ENCODE data around the gene NLRC5.

Gene NLRC5

DNA sequence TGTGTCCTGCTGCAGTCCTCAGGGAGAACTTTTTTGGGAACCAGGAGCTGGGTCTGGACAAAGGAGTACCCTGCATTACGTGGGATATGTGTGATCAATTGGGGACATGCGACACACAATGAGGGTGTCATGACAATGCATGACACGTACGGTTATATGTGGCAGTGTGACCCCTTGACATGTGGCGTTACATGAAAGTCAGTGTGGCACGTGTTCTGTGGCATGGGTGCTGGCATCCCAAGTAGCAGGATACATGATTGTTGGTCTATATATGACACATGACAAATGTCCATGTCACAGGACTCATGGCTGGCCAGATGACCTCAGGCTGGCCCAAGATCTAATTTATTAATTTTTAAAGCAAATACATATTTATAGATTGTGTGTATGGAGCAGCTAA is 93.3 kb downstream of the NLRC5 start:
- no peak overlapping the region for H3K27ac ChIP-seq (ENCODE audit: low read length)
- TF ChIP-seq EZH2 (IDR thresholded peaks at IDR 0.05; ENCODE audit: borderline replicate concordance, low read depth, low read length, severe bottlenecking) = no peak
- no peak for TF ChIP-seq CTCF (IDR thresholded peaks at IDR 0.05; ENCODE audit: borderline replicate concordance, extremely low read depth, low read length, poor library complexity, severe bottlenecking)

GRCh38 chr16:57083485-57084126 is 94.2 kb downstream of the NLRC5 start:
- no peak for DNase-seq
- no peak overlapping the region for H3K9ac ChIP-seq (ENCODE audit: low read depth, low read length)
- no peak overlapping the region for H3K4me2 ChIP-seq (ENCODE audit: insufficient read depth, low read length)

More for the DNA sequence above, 93.3 kb downstream of the NLRC5 start:
- H3K79me2 ChIP-seq (ENCODE audit: insufficient read depth, low read length) = no peaks in the 10 kb centered on the region
- H3K4me3 ChIP-seq (ENCODE audit: low read depth in 1 of 2, low read length in 2 of 2) = no peak overlapping the region
- no peak overlapping the region for H3K4me2 ChIP-seq (ENCODE audit: insufficient read depth, low read length)
- no peak overlapping the region for H3K9ac ChIP-seq (ENCODE audit: low read depth, low read length)
- no peaks in the 10 kb centered on the region for H4K20me1 ChIP-seq (ENCODE audit: insufficient read depth, low read length)
- H3K27me3 ChIP-seq (ENCODE audit: insufficient read depth, low read length, poor library complexity) = no peaks in the 10 kb centered on the region
- H2AFZ ChIP-seq (ENCODE audit: low read depth, low read length) = no peak overlapping the region
- DNase-seq (no peak), ATAC-seq (ENCODE audit: insufficient read depth, low read depth) (no peak)
- H3K4me1 ChIP-seq (ENCODE audit: insufficient read depth, low read length) = peaks cover 10% of the 10 kb centered on the region
- H3K9me3 ChIP-seq (ENCODE audit: insufficient read depth, low read length, severe bottlenecking) = no peaks in the 10 kb centered on the region
- H3K36me3 ChIP-seq (ENCODE audit: insufficient read depth, low read length) = no peaks in the 10 kb centered on the region

DNA sequence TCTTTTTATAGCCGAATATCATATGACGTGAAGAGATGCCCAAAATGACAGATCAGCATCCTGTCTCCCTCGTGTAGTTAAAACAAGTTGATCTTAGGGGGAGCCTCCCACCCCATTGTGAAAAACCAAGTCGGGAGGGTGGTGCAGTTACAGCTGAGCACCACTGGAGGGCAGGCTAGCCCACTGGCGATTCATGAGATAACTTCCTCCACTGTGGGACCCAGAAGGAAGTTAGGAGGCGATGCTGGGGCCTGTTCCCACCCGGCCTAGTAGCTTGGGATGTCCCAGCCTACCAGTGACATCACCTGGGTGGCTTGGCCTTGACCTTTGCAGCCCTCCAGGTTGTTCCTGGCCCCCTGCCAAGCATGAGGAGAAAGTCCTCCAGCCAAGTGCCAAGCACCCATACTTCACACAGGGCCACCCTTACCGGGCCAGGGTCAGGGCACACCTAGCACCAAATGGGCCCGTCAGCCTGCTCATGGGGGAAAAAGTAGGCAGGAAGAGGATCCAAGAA is 95.0 kb downstream of the NLRC5 start:
- TF ChIP-seq EZH2 (IDR thresholded peaks at IDR 0.05; ENCODE audit: borderline replicate concordance, low read depth, low read length, severe bottlenecking) (no peak), CTCF (IDR thresholded peaks at IDR 0.05; ENCODE audit: borderline replicate concordance, extremely low read depth, low read length, poor library complexity, severe bottlenecking) (peak; percentile 100)
- H3K9me3 ChIP-seq (ENCODE audit: insufficient read depth, low read length, severe bottlenecking) = no peaks in the 10 kb centered on the region
- H3K27ac ChIP-seq (ENCODE audit: low read length) = no peak overlapping the region
- H3K4me2 ChIP-seq (ENCODE audit: insufficient read depth, low read length) = 0 out of 2 replicates have a peak overlapping the region, but pooled peaks have one; percentile 14
- ATAC-seq (ENCODE audit: insufficient read depth, low read depth) (peak; percentile 86), DNase-seq (peak; percentile 78)
- H3K27me3 ChIP-seq (ENCODE audit: insufficient read depth, low read length, poor library complexity) = peaks cover 3% of the 10 kb centered on the region
- no peak overlapping the region for H3K9ac ChIP-seq (ENCODE audit: low read depth, low read length)
- H3K36me3 ChIP-seq (ENCODE audit: insufficient read depth, low read length) = no peaks in the 10 kb centered on the region
- no peaks in the 10 kb centered on the region for H4K20me1 ChIP-seq (ENCODE audit: insufficient read depth, low read length)
- H3K79me2 ChIP-seq (ENCODE audit: insufficient read depth, low read length) = no peaks in the 10 kb centered on the region
- H3K4me3 ChIP-seq (ENCODE audit: low read depth in 1 of 2, low read length in 2 of 2) = no peak overlapping the region
- H3K4me1 ChIP-seq (ENCODE audit: insufficient read depth, low read length) = peaks cover 10% of the 10 kb centered on the region
- peak overlapping the region; percentile 61 for H2AFZ ChIP-seq (ENCODE audit: low read depth, low read length)

More at GRCh38 chr16:57083485-57084126, 94.2 kb downstream of the NLRC5 start:
- Histone ChIP-seq H3K4me3 (ENCODE audit: low read depth in 1 of 2, low read length in 2 of 2) (no peak overlapping the region), H3K79me2 (ENCODE audit: insufficient read depth, low read length) (no peaks in the 10 kb centered on the region), H3K9me3 (ENCODE audit: insufficient read depth, low read length, severe bottlenecking) (no peaks in the 10 kb centered on the region), H4K20me1 (ENCODE audit: insufficient read depth, low read length) (no peaks in the 10 kb centered on the region), H3K4me1 (ENCODE audit: insufficient read depth, low read length) (peaks cover 10% of the 10 kb centered on the region), H3K36me3 (ENCODE audit: insufficient read depth, low read length) (no peaks in the 10 kb centered on the region), H2AFZ (ENCODE audit: low read depth, low read length) (no peak overlapping the region), H3K27ac (ENCODE audit: low read length) (no peak overlapping the region), H3K27me3 (ENCODE audit: insufficient read depth, low read length, poor library complexity) (peaks cover under 1% of the 10 kb centered on the region)
- TF ChIP-seq EZH2 (IDR thresholded peaks at IDR 0.05; ENCODE audit: borderline replicate concordance, low read depth, low read length, severe bottlenecking) = no peak
- ATAC-seq (ENCODE audit: insufficient read depth, low read depth) = no peak

- Histone ChIP-seq H3K4me3 (ENCODE audit: low read depth in 1 of 2, low read length in 2 of 2) (no peak overlapping the region), H3K27me3 (ENCODE audit: insufficient read depth, low read length, poor library complexity) (peaks cover 3% of the 10 kb centered on the region), H3K79me2 (ENCODE audit: insufficient read depth, low read length) (no peaks in the 10 kb centered on the region), H3K27ac (ENCODE audit: low read length) (no peak overlapping the region), H2AFZ (ENCODE audit: low read depth, low read length) (peak overlapping the region; percentile 61), H3K9ac (ENCODE audit: low read depth, low read length) (no peak overlapping the region), H3K4me2 (ENCODE audit: insufficient read depth, low read length) (no peak overlapping the region), H4K20me1 (ENCODE audit: insufficient read depth, low read length) (no peaks in the 10 kb centered on the region), H3K36me3 (ENCODE audit: insufficient read depth, low read length) (no peaks in the 10 kb centered on the region), H3K9me3 (ENCODE audit: insufficient read depth, low read length, severe bottlenecking) (no peaks in the 10 kb centered on the region), H3K4me1 (ENCODE audit: insufficient read depth, low read length) (peaks cover 10% of the 10 kb centered on the region)
- DNase-seq (no peak), ATAC-seq (ENCODE audit: insufficient read depth, low read depth) (no peak)
- TF ChIP-seq CTCF (IDR thresholded peaks at IDR 0.05; ENCODE audit: borderline replicate concordance, extremely low read depth, low read length, poor library complexity, severe bottlenecking) (no peak), EZH2 (IDR thresholded peaks at IDR 0.05; ENCODE audit: borderline replicate concordance, low read depth, low read length, severe bottlenecking) (no peak)
Observed at GRCh38 chr16:57084996-57085395, 95.6 kb downstream of the NLRC5 start.

Data from DND-41 (cell line).